Keratinocyte (primary cell): ENCODE measurements around the gene SMAD3. TPM values are rescaled to one million over a fixed set of nuclear protein-coding genes. Genes with fewer than 3 reads are reported as not detected.

Experiments used
- DNase-seq: peaks from one replicate; pipeline ENCODE4 v3.0.0-alpha.2; 2011; ENCODE audit warnings: low read depth, missing footprints, low spot score
- FAIRE-seq: peaks from 2 replicates; lab custom pipeline; 2011; peaks lifted over from hg19 to GRCh38; lab: Jason Lieb, UNC
- H2AFZ ChIP-seq: 2 replicates; pipeline ENCODE4 v1.6.0; 2012; ENCODE audit warnings: low read length, control low read depth, inconsistent platforms; ENCODE audit not compliant: control insufficient read depth
- H3K27ac ChIP-seq: 2 replicates; pipeline ENCODE4 v1.5.1; 2011; ENCODE audit warnings: low read length; ENCODE audit not compliant: control insufficient read depth, insufficient read depth
- H3K27me3 ChIP-seq: 3 replicates; pipeline ENCODE4 v1.6.0; 2011; ENCODE audit warnings: low read length; ENCODE audit not compliant: control insufficient read depth, insufficient read depth; ENCODE audit errors: extremely low read depth
- H3K36me3 ChIP-seq, 2 experiments: 2 replicates in 1 of 2; 3 replicates in 1 of 2; pipeline ENCODE4 v1.5.1; 2011; ENCODE audit warnings: low read length in 2 of 2, mild to moderate bottlenecking in 1 of 2; ENCODE audit not compliant: control insufficient read depth in 2 of 2, insufficient read depth in 2 of 2; ENCODE audit errors: extremely low read depth in 1 of 2
- H3K4me1 ChIP-seq: 3 replicates; pipeline ENCODE4 v1.5.1; 2011; ENCODE audit warnings: low read length; ENCODE audit not compliant: control insufficient read depth, insufficient read depth; ENCODE audit errors: extremely low read depth
- H3K4me2 ChIP-seq: 3 replicates; pipeline ENCODE4 v1.6.0; 2011; ENCODE audit warnings: low read depth, low read length; ENCODE audit not compliant: control insufficient read depth, insufficient read depth; ENCODE audit errors: extremely low read depth
- H3K4me3 ChIP-seq, 3 experiments: fragments of 200-600 bp in 1 of 3; sonication (generic) in 1 of 3; 2 replicates in 2 of 3; 3 replicates in 1 of 3; pipeline ENCODE4 v1.5.1; 2011 to 2016; ENCODE audit warnings: low read length in 3 of 3, mild to moderate bottlenecking in 3 of 3, control low read depth in 2 of 3, inconsistent platforms in 1 of 3, low read depth in 1 of 3, mixed read lengths in 1 of 3, mixed run types in 1 of 3, moderate library complexity in 1 of 3; ENCODE audit not compliant: control insufficient read depth in 2 of 3, insufficient read depth in 2 of 3; ENCODE audit errors: extremely low read depth in 1 of 3
- H3K79me2 ChIP-seq: 2 replicates; pipeline ENCODE4 v1.6.0; 2012; ENCODE audit warnings: low read length; ENCODE audit not compliant: control insufficient read depth, insufficient read depth
- H3K9ac ChIP-seq: 3 replicates; pipeline ENCODE4 v1.6.0; 2011; ENCODE audit warnings: low read length; ENCODE audit not compliant: control insufficient read depth, insufficient read depth; ENCODE audit errors: extremely low read depth
- H3K9me1 ChIP-seq: 3 replicates; pipeline ENCODE4 v1.6.0; 2011; ENCODE audit warnings: low read length; ENCODE audit not compliant: control insufficient read depth, insufficient read depth; ENCODE audit errors: extremely low read depth
- H3K9me3 ChIP-seq: 2 replicates; pipeline ENCODE4 v1.5.1; 2012; ENCODE audit warnings: low read depth, low read length; ENCODE audit not compliant: control insufficient read depth
- H4K20me1 ChIP-seq: 3 replicates; pipeline ENCODE4 v1.6.0; 2011; ENCODE audit warnings: low read length; ENCODE audit not compliant: control insufficient read depth, insufficient read depth; ENCODE audit errors: extremely low read depth
- CTCF ChIP-seq, 3 experiments: IDR thresholded peaks in 1 of 3; conservative IDR thresholded peaks in 1 of 3; optimal IDR thresholded peaks in 1 of 3; 2 replicates in 2 of 3; 3 replicates in 1 of 3; pipeline versions ENCODE3 to v1.5.1; 2011; ENCODE audit warnings: low read length in 3 of 3, mild to moderate bottlenecking in 3 of 3, moderate library complexity in 2 of 3, control low read depth in 1 of 3, inconsistent platforms in 1 of 3; ENCODE audit not compliant: insufficient read depth in 2 of 3; ENCODE audit errors: extremely low read depth in 1 of 3
- EZH2 ChIP-seq: IDR thresholded peaks from one replicate; pipeline ENCODE4 v1.6.1; 2012; ENCODE audit warnings: inconsistent platforms, mild to moderate bottlenecking, low read length, moderate library complexity
- dilution Hi-C: fragments of 300-500 bp; cut with MboI; formaldehyde crosslinking; loops from one replicate; pipeline ENCODE4 v1.7.0; 2020; ENCODE audit warnings: low sequenced_read_pairs; ENCODE audit not compliant: extremely low pct_ligation_motif_present
- polyA plus RNA-seq, 5 experiments: library from polyadenylated mRNA; depleted of rRNA in 3 of 5; stranded (reverse) in 3 of 5; stranded (forward) in 1 of 5; unstranded in 1 of 5; fragments of >200 nt; gene quantifications; 1 replicate in 1 of 5; 2 replicates in 3 of 5; 3 replicates in 1 of 5; pipeline versions ENCODE4 v1.2.1 to v1.2.3, GENCODE V29; 2011 to 2012; ENCODE audit warnings: missing spikeins in 2 of 5, low read depth in 1 of 5, low replicate concordance in 1 of 5

The SMAD3 gene
- polyA plus RNA-seq, 1 donor (not counting 4 experiments of a cell fraction or from before 2014, with no cell fraction given) = 33.7 TPM

DNA sequence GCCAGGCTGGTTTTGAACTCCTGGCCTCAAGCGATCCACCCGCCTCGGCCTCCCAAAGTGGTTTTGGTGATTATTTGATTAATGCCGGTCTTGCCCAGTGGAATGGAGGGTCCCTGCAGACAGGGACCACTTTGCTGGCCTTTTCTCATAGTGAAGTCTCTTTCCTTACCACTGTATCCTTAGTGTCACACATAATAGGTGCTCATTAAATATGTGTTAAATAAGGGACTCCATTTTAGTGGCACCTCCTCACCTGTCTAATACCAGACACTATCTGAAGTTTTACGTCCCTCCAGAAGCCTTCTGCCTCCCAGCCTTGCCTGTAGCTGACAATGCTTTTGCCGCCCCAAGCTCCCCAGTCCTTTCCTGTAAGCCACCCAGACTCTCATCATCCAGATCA is 97.8 kb downstream of the SMAD3 start:
- DNase-seq = no peak
- Histone ChIP-seq H3K9me1 (peaks cover 2% of the 10 kb centered on the region), H3K4me1 (peaks cover 38% of the 10 kb centered on the region), H3K27me3 (no peaks in the 10 kb centered on the region), H3K36me3 (peaks cover 18 to 43% of the 10 kb centered on the region in 2 experiments), H3K9me3 (no peaks in the 10 kb centered on the region), H2AFZ (no peak overlapping the region), H4K20me1 (no peaks in the 10 kb centered on the region), H3K9ac (no peak overlapping the region), H3K4me3 (no peak overlapping the region), H3K27ac (no peak overlapping the region), H3K79me2 (peaks cover 59% of the 10 kb centered on the region), H3K4me2 (no peak overlapping the region)
- TF ChIP-seq EZH2 = no peak
- TF ChIP-seq CTCF (optimal IDR thresholded peaks at IDR 0.05 in 1 of 3, IDR thresholded peaks at IDR 0.05 in 1 of 3, conservative IDR thresholded peaks at IDR 0.05 in 1 of 3; ENCODE audit: extremely low read depth in 1 of 3, insufficient read depth in 2 of 3, low read length in 3 of 3) = no peak
- no peak for FAIRE-seq
- dilution Hi-C loops = no loop called here

- Histone ChIP-seq H3K4me3 (no peak overlapping the region), H3K4me1 (peaks cover 40% of the 10 kb centered on the region), H4K20me1 (no peaks in the 10 kb centered on the region), H3K27ac (peak overlapping the region; percentile 23), H3K9me3 (no peaks in the 10 kb centered on the region), H3K79me2 (peaks cover 50% of the 10 kb centered on the region), H3K36me3 (peaks cover 26 to 45% of the 10 kb centered on the region in 2 experiments), H3K9ac (no peak overlapping the region), H3K27me3 (no peaks in the 10 kb centered on the region), H2AFZ (no peak overlapping the region), H3K4me2 (no peak overlapping the region), H3K9me1 (peaks cover 2% of the 10 kb centered on the region)
- no peak for TF ChIP-seq EZH2
- TF ChIP-seq CTCF (optimal IDR thresholded peaks at IDR 0.05 in 1 of 3, IDR thresholded peaks at IDR 0.05 in 1 of 3, conservative IDR thresholded peaks at IDR 0.05 in 1 of 3; ENCODE audit: extremely low read depth in 1 of 3, insufficient read depth in 2 of 3, low read length in 3 of 3) = no peak
- DNase-seq = no peak
- dilution Hi-C loops = no loop called here
- FAIRE-seq = no peak
Measured at GRCh38 chr15:67164401-67164791, 99.0 kb downstream of the SMAD3 start.
